H1 (cell line): ENCODE results near the gene FAM221B. TPM values are rescaled to one million over a fixed set of nuclear protein-coding genes. Genes with fewer than 3 reads are reported as not detected.

Experiments used
- CTCF ChIA-PET: fragments of 300-600 bp; sonication (Branson Sonifier 250); formaldehyde crosslinking; loops from one replicate; lab custom pipeline; 2021; ENCODE audit not compliant: partially characterized antibody; lab: Charles Lee
- POLR2A ChIA-PET: fragments of 300-600 bp; sonication (Branson Sonifier 250); formaldehyde crosslinking; loops from one replicate; lab custom pipeline; 2021; ENCODE audit warnings: inconsistent platforms; ENCODE audit not compliant: partially characterized antibody; lab: Charles Lee
- DNase-seq, 2 experiments: peaks; one replicate each; pipeline versions ENCODE4 v3.0.0 to v3.0.0-alpha.2; 2010 to 2022; ENCODE audit warnings: low spot score in 2 of 2, low read depth in 1 of 2, mixed read lengths in 1 of 2
- FAIRE-seq: peaks from 2 replicates; lab custom pipeline; 2011; peaks lifted over from hg19 to GRCh38; lab: Jason Lieb, UNC
- H2AFZ ChIP-seq: 2 replicates; pipeline ENCODE4 v1.8.1; 2012; ENCODE audit warnings: low read length, inconsistent platforms
- H2AK5ac ChIP-seq: 2 replicates; pipeline ENCODE4 v1.6.1; 2013; ENCODE audit warnings: low read depth, low read length
- H2BK120ac ChIP-seq: replicated peaks from 2 replicates; pipeline ENCODE3; 2013; ENCODE audit warnings: low read depth, low read length, inconsistent platforms
- H2BK12ac ChIP-seq: 2 replicates; pipeline ENCODE4 v1.6.1; 2013; ENCODE audit warnings: low read depth, low read length
- H2BK15ac ChIP-seq: 2 replicates; pipeline ENCODE4 v1.6.1; 2013; ENCODE audit warnings: low read length
- H2BK20ac ChIP-seq: 2 replicates; pipeline ENCODE4 v1.6.1; 2013; ENCODE audit warnings: low read length
- H2BK5ac ChIP-seq: 2 replicates; pipeline ENCODE4 v1.6.1; 2013; ENCODE audit warnings: low read depth, low read length
- H3K14ac ChIP-seq: 2 replicates; pipeline ENCODE4 v1.6.1; 2013; ENCODE audit warnings: inconsistent platforms; ENCODE audit not compliant: insufficient read length
- H3K18ac ChIP-seq: 2 replicates; pipeline ENCODE4 v1.6.1; 2013; ENCODE audit warnings: low read length; ENCODE audit errors: extremely low read depth
- H3K23ac ChIP-seq: 2 replicates; pipeline ENCODE4 v1.6.1; 2013; ENCODE audit warnings: inconsistent platforms; ENCODE audit not compliant: insufficient read length
- H3K23me2 ChIP-seq: 2 replicates; pipeline ENCODE4 v1.6.1; 2013; ENCODE audit warnings: low read depth, low read length
- H3K27ac ChIP-seq: 2 replicates; pipeline ENCODE4 v1.6.1; 2011; ENCODE audit warnings: low read depth, low read length, inconsistent platforms
- H3K27me3 ChIP-seq, 4 experiments: replicated peaks in 1 of 4; 1 replicate in 1 of 4; 2 replicates in 3 of 4; pipeline versions ENCODE4 v1.6.1 to v1.8.1; 2011 to 2013; ENCODE audit warnings: low read length in 3 of 4, mild to moderate bottlenecking in 3 of 4, inconsistent platforms in 2 of 4, mixed read lengths in 2 of 4, moderate library complexity in 1 of 4; ENCODE audit not compliant: control insufficient read depth in 3 of 4, insufficient read depth in 3 of 4; ENCODE audit errors: extremely low read depth in 1 of 4
- H3K36me3 ChIP-seq, 4 experiments: 2 replicates each; pipeline versions ENCODE4 v1.6.1 to v1.8.1; 2011 to 2013; ENCODE audit warnings: mild to moderate bottlenecking in 4 of 4, low read length in 3 of 4, moderate library complexity in 2 of 4, control low read depth in 1 of 4, inconsistent platforms in 1 of 4; ENCODE audit not compliant: insufficient read depth in 4 of 4, control insufficient read depth in 2 of 4
- H3K4ac ChIP-seq: replicated peaks from 2 replicates; pipeline ENCODE3; 2013; ENCODE audit warnings: low read length, low read depth, mixed read lengths, inconsistent platforms; ENCODE audit not compliant: insufficient read length
- H3K4me1 ChIP-seq, 4 experiments: replicated peaks in 1 of 4; 1 replicate in 1 of 4; 2 replicates in 3 of 4; pipeline versions ENCODE4 v1.6.1 to v1.8.1; 2011 to 2013; ENCODE audit warnings: low read length in 3 of 4, inconsistent platforms in 2 of 4, mixed read lengths in 1 of 4; ENCODE audit not compliant: insufficient read depth in 4 of 4, control insufficient read depth in 3 of 4
- H3K4me2 ChIP-seq, 2 experiments: 2 replicates each; pipeline versions ENCODE4 v1.6.1 to v1.8.1; 2011 to 2013; ENCODE audit warnings: low read depth in 2 of 2, low read length in 2 of 2, control low read depth in 1 of 2, inconsistent platforms in 1 of 2, mild to moderate bottlenecking in 1 of 2; ENCODE audit not compliant: insufficient read depth in 1 of 2
- H3K4me3 ChIP-seq, 4 experiments: fragments of 200-600, 300-600 bp in 1 of 4; sonication (generic), shearing (Covaris generic), sonication (Bioruptor Twin) in 1 of 4; 2 replicates each; pipeline versions ENCODE4 v1.5.1 to v1.8.1; 2011 to 2016; ENCODE audit warnings: low read length in 4 of 4, low read depth in 3 of 4, control low read depth in 2 of 4, inconsistent platforms in 2 of 4, mild to moderate bottlenecking in 2 of 4, mixed read lengths in 1 of 4, moderate library complexity in 1 of 4; ENCODE audit not compliant: insufficient read depth in 2 of 4; ENCODE audit errors: extremely low read depth in 1 of 4
- H3K56ac ChIP-seq: replicated peaks from 2 replicates; pipeline ENCODE3; 2013; ENCODE audit warnings: low read depth, mild to moderate bottlenecking, mixed read lengths, low read length, inconsistent platforms; ENCODE audit not compliant: insufficient read length
- H3K79me1 ChIP-seq: 2 replicates; pipeline ENCODE4 v1.6.1; 2013; ENCODE audit warnings: low read depth, low read length, control low read depth
- H3K79me2 ChIP-seq, 2 experiments: 2 replicates each; pipeline versions ENCODE4 v1.6.1 to v1.8.1; 2012 to 2013; ENCODE audit warnings: low read length in 2 of 2, mild to moderate bottlenecking in 2 of 2, inconsistent platforms in 1 of 2; ENCODE audit not compliant: insufficient read depth in 2 of 2, control insufficient read depth in 1 of 2
- H3K9ac ChIP-seq, 4 experiments: replicated peaks in 1 of 4; 1 replicate in 1 of 4; 2 replicates in 3 of 4; pipeline versions ENCODE4 v1.6.1 to v1.8.1; 2011 to 2013; ENCODE audit warnings: low read depth in 3 of 4, low read length in 3 of 4, control low read depth in 2 of 4, mild to moderate bottlenecking in 2 of 4, moderate library complexity in 2 of 4, inconsistent platforms in 1 of 4; ENCODE audit errors: extremely low read depth in 1 of 4
- H3K9me3 ChIP-seq, 2 experiments: 2 replicates each; pipeline versions ENCODE4 v1.6.1 to v1.8.1; 2012 to 2013; ENCODE audit warnings: mild to moderate bottlenecking in 2 of 2, moderate library complexity in 2 of 2, control low read depth in 1 of 2, inconsistent platforms in 1 of 2, low read depth in 1 of 2, low read length in 1 of 2, mixed read lengths in 1 of 2; ENCODE audit not compliant: insufficient read depth in 2 of 2
- H4K20me1 ChIP-seq, 2 experiments: replicated peaks in 1 of 2; 2 replicates each; pipeline versions ENCODE3 to v1.8.1; 2011 to 2013; ENCODE audit warnings: inconsistent platforms in 2 of 2, low read length in 2 of 2, mild to moderate bottlenecking in 1 of 2; ENCODE audit not compliant: insufficient read depth in 2 of 2, control insufficient read depth in 1 of 2
- H4K5ac ChIP-seq: 2 replicates; pipeline ENCODE4 v1.6.1; 2013; ENCODE audit warnings: low read length, low read depth, mixed read lengths, inconsistent platforms; ENCODE audit not compliant: insufficient read length
- H4K8ac ChIP-seq: 2 replicates; pipeline ENCODE4 v1.8.0; 2013; ENCODE audit warnings: mild to moderate bottlenecking, moderate library complexity, low read length, inconsistent platforms; ENCODE audit not compliant: insufficient read depth; ENCODE audit errors: extremely low read depth
- H4K91ac ChIP-seq: replicated peaks from 2 replicates; pipeline ENCODE3; 2013; ENCODE audit warnings: low read length, mixed read lengths, inconsistent platforms; ENCODE audit not compliant: insufficient read length
- CEBPB ChIP-seq: IDR thresholded peaks from 2 replicates; pipeline ENCODE4 v1.6.1; 2012; ENCODE audit warnings: low read depth, low read length
- CHD1 ChIP-seq: IDR thresholded peaks from 2 replicates; pipeline ENCODE4 v1.6.1; 2012; ENCODE audit warnings: low read depth, low read length, improper control_type of control experiment
- EP300 ChIP-seq, 2 experiments: IDR thresholded peaks; 1 replicate in 1 of 2; 2 replicates in 1 of 2; pipeline ENCODE4 v1.6.1; 2011 to 2012; ENCODE audit warnings: low read depth in 2 of 2, low read length in 2 of 2, mild to moderate bottlenecking in 2 of 2, borderline replicate concordance in 1 of 2, inconsistent platforms in 1 of 2, moderate library complexity in 1 of 2
- HDAC6 ChIP-seq: IDR thresholded peaks from one replicate; pipeline ENCODE4 v1.7.1; 2012; ENCODE audit warnings: low read depth, mild to moderate bottlenecking, inconsistent platforms, low read length, moderate library complexity
- POU5F1 ChIP-seq: IDR thresholded peaks from 2 replicates; pipeline ENCODE4 v1.6.1; 2011; ENCODE audit warnings: low read depth, mild to moderate bottlenecking, low read length, moderate library complexity
- RNF2 ChIP-seq: fragments of 200-900, 300-1000 bp; sonication (generic); IDR thresholded peaks from 2 replicates; pipeline ENCODE4 v1.7.1; 2016; ENCODE audit warnings: borderline replicate concordance, low read depth, mild to moderate bottlenecking, antibody characterized with exemption, low read length; ENCODE audit not compliant: poor library complexity, severe bottlenecking; ENCODE audit errors: missing control alignments
- SP4 ChIP-seq: IDR thresholded peaks from 2 replicates; pipeline ENCODE4 v1.6.1; 2012; ENCODE audit warnings: low read length, inconsistent platforms
- TAF1 ChIP-seq: IDR thresholded peaks from 2 replicates; pipeline ENCODE4 v1.6.1; 2011; ENCODE audit warnings: mild to moderate bottlenecking, low read depth, low read length
- WGBS, 2 experiments: shearing (Covaris generic) in 1 of 2; methylation state at CpG; one replicate each; pipeline versions ENCODE4 v1.1.6 to v1.1.7; 2013 to 2015; ENCODE audit warnings: low lambda C conversion rate in 2 of 2, mixed read lengths in 2 of 2, inconsistent platforms in 1 of 2, low coverage in 1 of 2, missing lambda C conversion rate in 1 of 2; ENCODE audit not compliant: insufficient replicate concordance in 2 of 2, insufficient coverage in 1 of 2, insufficient read length in 1 of 2; ENCODE audit errors: extremely low coverage in 1 of 2, missing lambda C conversion rate in 1 of 2; 5-methylcytosine and 5-hydroxymethylcytosine counted together
- polyA plus RNA-seq, 7 experiments: library from polyadenylated mRNA; depleted of rRNA in 3 of 7; stranded (reverse) in 5 of 7; unstranded in 2 of 7; fragments of >200 nt in 5 of 7; fragments of 200-250 nt in 2 of 7; gene quantifications; 1 replicate in 5 of 7; 2 replicates in 1 of 7; 4 replicates in 1 of 7; pipeline versions ENCODE4 v1.2.1 to v1.2.3, GENCODE V29; 2011 to 2013; ENCODE audit warnings: missing spikeins in 2 of 7, mixed read lengths in 2 of 7
- total RNA-seq: library from RNA; stranded (reverse); fragmentation: NEBNext Ultra II Directional; extraction: Animal tissue kit (Norgen Biotek cat#: 25700); gene quantifications from 2 replicates; pipeline ENCODE4 v1.2.1, GENCODE V29; 2021

FAM221B gene
- total and polyA plus RNA-seq, 2 of the 8 experiments (the other 6 are each of a cell fraction or from before 2014, with no cell fraction given), result not detected

DNA sequence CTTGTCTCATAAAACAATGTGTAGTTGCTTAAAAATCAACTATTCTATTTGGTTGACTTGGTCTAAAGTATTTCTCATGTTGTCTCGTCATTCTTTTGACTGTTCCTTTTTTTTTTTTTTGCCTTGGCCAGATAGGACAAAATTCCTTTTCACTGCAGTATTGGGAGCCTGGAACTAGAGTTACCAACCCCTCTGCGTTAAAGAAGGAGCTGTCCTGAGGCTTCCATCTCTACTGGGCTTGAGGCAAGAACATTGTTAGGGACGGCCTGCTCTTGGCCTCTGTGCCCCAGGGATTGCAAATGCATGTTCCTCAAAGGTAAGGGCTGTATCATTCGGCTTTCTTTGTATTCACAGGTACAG is 38.5 kb downstream of the FAM221B start:
- Histone ChIP-seq H3K79me2 (no peaks in the 10 kb centered on the region), H4K8ac (no peak overlapping the region), H4K91ac (no peak overlapping the region), H2BK5ac (no peak overlapping the region), H2AK5ac (no peak overlapping the region), H3K79me1 (no peaks in the 10 kb centered on the region), H4K5ac (no peak overlapping the region), H3K4me1 (peaks cover 5 to 13% (median 7%) of the 10 kb centered on the region in 4 experiments; a peak in 6 of 7 replicates), H3K4me2 (no peak overlapping the region; a peak in 1 of 4 replicates), H3K27ac (no peak overlapping the region), H4K20me1 (no peaks in the 10 kb centered on the region), H2BK12ac (no peak overlapping the region), H3K18ac (no peak overlapping the region), H3K4ac (no peak overlapping the region), H2AFZ (peak overlapping the region; percentile 46; the same call in 1 of the 2 replicates), H3K56ac (no peak overlapping the region), H3K14ac (no peak overlapping the region), H3K4me3 (peak overlapping the region in 1 of 4 experiments; percentile 56; a peak in 1 of 8 replicates), H3K9me3 (no peaks in the 10 kb centered on the region), H2BK120ac (no peak overlapping the region), H2BK20ac (no peak overlapping the region), H2BK15ac (no peak overlapping the region), H3K9ac (no peak overlapping the region), H3K23me2 (peaks cover 5% of the 10 kb centered on the region; the same call in 1 of the 2 replicates), H3K23ac (no peak overlapping the region), H3K27me3 (peaks cover 0 to 10% (median 0%) of the 10 kb centered on the region in 4 experiments; a peak in 4 of 7 replicates), H3K36me3 (no peaks in the 10 kb centered on the region)
- whole genome bisulfite sequencing, 2 experiments, result 57% methylated on average over 4 of the region's 4 CpGs; no CpG with 5 or more reads in 1 of the 2 experiments
- DNase-seq, result no peak
- ChIA-PET CTCF (interaction anchor here (0.6 to 4.0 kb wide), 52 partner anchors 9 to 233 kb away, joined by 3 to 67 read pairs (median 5); partner anchors contain the start of genes FAM221B, HINT2, MSMP and SPAG8), POLR2A (interaction anchor here (0.6 to 3.9 kb wide), 12 partner anchors 9 to 98 kb away, joined by 3 to 38 read pairs (median 4); partner anchors contain the start of genes CREB3, FAM221B, HINT2 and SPAG8)
- no peak for TF ChIP-seq HDAC6
- TF ChIP-seq TAF1, result no peak
- TF ChIP-seq POU5F1, result no peak
- no peak for TF ChIP-seq SP4
- TF ChIP-seq CHD1, result no peak
- TF ChIP-seq EP300 (IDR thresholded peaks at IDR 0.05; ENCODE audit: borderline replicate concordance in 1 of 2, low read depth in 2 of 2, low read length in 2 of 2), result no peak
- no peak for TF ChIP-seq RNF2
- TF ChIP-seq CEBPB, result no peak
- no peak for FAIRE-seq
